HG02884 (cell line): ENCODE results near the gene NDUFS5.
A peak's percentile ranks its signal among the peaks of the same experiment; 100 is the strongest.
"Not testable (repeated sequence)": the region's sequence is repeated elsewhere in the genome, so short reads cannot be mapped to it uniquely, and the experiment has no call there.

Experiments
- ATAC-seq: cut with Tn5 transposase; IDR thresholded peaks from one replicate; pipeline ENCODE4 v1.9.1; 2021; ENCODE audit warnings: mild to moderate bottlenecking, moderate library complexity; ENCODE audit not compliant: unreplicated experiment

The NDUFS5 gene

DNA sequence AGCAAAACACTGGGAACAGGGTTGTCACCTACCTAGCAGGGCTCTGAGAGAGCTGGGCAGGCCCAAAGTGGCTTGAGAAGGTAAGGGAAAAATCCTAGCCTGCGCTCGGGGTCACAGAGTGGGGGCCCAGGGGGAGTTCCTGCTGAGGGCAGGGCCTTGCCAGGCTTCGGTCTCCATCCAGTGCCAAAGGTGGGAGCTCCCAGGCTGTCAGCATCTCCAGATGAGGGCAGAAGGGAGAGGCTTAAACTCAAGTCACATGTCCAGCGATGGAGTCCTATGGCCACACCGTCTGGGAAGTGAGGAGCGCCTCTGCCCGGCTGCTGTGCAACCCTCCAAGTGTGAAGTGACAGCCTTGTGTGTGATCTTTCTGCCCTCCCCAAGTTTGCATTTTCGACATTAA, 11.2 kb upstream of the NDUFS5 start:
- ATAC-seq: not testable (repeated sequence)

DNA sequence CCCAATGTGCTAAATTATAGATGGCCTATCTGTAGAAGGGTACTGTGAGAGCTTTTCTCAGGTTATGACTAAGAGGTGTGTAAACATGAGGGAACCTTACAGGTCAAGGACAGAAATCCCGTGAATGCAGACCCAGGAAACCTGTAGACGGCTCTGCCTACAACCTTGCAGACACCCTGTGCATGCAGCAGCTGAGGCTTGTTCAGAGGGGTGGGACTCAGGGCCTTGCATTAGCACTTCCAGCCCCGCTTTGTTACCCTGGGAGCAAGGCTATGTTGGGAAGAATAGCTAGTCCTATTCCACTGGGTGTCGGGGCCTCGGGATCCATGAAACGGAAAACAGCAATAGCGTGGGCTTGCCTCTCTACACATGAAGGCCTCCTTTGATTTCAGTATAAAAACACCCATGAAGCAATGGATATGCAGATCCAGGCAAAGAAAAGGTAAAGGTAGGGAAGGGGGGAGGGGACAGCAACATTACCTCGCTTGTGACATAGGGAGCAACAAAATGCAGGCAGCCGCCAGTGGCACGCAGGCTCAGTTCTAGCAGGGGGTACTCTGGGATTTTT, 9.5 kb upstream of the NDUFS5 start:
- no peak for ATAC-seq

DNA sequence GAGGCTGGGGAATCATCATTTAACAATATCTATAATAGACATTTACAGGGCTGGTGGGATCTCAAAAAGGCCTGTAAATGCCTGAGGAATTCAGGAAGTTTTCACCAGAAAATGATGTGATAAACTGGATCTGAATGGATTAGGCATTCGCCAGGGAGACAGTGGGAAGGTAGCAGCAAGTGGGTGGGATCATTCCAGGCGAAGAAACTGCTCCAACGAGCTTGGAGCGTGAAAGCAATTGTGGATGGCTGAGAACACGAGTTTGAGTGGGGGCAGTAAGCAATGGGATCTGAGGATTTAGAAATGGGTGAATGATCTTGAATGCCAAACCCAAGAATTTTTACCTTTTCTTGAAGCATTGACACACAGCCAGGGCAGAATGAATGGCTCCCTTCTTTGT, 8.9 kb upstream of the NDUFS5 start:
- ATAC-seq: no peak

DNA sequence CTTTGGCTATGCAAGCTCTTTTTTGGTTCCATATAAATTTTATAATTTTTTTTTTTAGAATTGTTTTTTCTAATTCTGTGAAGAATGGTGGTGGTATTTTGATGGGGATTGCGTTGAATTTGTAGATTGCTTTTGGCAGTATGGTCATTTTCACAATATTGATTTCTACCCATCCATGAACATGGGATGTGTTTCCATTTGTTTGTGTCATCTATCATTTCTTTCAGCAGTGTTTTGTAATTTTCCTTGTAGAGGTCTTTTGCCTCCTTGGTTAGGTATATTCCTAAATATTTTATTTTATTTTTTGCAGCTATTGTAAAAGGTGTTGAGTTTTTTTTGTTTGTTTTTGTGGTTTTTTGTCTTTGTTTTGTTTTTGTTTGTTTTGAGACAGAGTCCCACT, 5.7 kb upstream of the NDUFS5 start:
- not testable (repeated sequence) for ATAC-seq

DNA sequence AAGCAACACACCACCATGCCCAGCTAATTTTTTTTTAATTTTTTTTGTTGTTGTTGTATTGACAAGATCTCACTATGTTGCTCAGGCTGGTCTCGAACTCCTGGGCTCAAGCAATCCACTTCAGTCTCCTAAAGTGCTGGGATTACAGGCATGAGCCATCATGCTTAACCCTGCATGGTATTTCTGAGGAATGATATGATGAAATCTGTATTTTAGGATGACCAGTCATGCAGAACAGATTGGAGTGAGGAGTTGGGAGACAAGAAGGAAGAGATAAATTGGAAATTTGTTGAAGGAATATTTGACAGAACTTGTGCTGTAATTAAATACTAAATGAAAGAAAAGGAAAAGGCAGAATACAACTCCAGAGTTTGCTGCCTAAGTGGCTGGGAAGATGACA, 4.7 kb upstream of the NDUFS5 start:
- ATAC-seq: no peak

DNA sequence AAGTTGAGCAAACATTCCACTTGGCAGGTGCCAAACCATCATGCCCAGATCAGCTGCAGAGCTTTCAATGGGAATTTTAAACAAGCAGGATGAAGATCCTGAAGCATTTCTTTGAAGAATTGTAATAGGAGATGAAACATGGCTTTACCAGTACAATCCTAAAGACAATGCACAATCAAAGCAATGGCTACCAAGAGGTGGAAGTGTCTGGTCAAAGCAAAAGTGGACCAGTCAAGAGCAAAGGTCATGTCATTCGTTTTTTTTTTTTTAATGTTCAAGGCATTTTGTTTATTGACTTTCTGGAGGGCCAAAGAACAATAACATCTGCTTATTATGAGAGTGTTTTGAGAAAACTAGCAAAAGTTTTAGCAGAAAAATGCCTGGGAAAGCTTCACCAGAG, 3.0 kb upstream of the NDUFS5 start:
- ATAC-seq: no peak

DNA sequence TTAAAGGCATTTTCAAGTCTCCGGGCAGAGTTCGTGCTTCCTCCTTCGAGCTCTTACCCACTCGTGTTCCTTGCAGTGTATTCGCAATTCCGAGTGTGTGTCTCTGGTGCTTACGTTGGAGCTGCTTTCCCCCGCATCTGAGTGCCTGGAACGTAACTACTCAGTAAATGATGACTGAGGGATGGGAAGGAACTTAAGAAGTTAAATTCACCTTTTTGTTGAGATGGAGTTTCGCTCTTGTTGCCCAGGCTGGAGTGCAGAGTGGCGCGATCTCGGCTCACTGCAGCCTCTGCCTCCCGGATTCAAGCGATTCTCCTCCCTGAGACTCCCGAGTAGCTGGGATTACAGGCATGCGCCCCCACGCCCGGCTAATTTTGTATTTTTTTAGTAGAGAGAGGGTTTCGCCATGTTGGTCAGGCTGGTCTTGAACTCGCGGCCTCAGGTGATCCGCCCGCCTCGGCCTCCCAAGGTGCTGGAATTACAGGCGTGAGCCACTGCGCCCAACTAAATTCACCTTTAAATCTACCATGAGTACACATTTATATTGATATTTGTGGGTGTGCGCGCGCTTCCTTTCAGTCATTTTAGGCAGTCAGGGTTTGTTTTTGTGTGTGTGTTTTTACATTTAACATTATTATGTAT, 837 bp downstream of the NDUFS5 start:
- peak; percentile 17 for ATAC-seq

DNA sequence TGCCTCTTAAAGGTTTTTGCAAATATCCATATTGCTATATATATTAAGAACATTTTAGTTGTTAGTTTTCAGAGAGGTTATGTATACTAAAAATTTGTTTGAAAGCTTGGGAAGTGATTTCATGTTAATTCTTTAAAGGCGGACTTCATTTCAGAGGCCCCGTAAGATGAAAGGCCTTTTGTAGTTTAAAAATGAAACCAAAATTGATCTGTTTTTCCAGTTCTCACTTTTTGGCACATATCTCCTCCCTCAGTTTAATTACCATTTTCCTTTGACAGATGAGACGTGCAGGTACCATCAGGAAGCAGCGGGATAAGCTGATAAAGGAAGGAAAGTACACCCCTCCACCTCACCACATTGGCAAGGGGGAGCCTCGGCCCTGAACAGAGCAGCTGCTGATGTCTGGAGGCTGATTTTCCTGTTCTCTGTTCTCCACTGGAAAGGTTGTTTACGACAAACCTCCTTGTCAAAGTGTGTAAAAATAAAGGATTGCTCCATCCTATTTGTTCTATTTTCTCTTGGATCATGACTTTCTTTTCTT, 8.0 kb downstream of the NDUFS5 start:
- ATAC-seq: no peak

DNA sequence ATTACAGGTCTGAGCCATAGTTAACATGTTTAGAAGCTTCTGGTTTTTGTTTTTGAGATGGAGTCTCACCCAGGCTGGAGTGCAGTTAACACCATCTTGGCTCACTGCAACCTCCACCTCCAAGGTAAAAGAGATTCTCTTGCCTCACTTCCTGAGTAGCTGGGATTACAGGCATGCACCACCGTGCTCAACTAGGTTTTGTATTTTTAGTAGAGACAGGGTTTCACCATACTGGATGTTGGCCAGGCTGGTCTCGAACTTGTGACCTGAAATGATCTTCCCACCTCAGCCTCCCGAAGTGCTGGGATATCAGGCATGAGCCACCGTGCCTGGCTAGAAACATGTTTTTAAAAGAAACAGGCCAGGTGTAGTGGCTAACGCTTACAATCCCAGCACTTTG, 10.5 kb downstream of the NDUFS5 start:
- ATAC-seq: no peak

DNA sequence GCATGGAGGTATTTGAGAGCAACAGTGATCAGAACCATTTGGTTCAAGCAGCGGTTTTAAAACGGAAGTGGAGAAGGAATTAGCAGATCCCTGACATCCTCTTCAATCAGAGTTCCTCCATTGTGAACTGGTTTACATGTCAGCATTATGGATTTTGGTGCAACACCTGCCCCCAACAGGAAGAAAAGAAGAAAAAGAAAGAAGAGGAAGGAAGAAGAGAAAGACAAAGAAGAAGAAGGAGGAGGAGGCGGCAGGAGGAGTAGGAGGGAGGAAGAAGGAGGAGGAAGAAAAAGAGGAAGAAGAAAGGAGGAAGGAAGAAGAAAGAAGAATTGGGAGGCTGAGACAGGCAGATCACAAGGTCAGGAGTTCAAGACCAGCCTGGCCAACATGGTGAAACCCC, 17.4 kb downstream of the NDUFS5 start:
- ATAC-seq: no peak

DNA sequence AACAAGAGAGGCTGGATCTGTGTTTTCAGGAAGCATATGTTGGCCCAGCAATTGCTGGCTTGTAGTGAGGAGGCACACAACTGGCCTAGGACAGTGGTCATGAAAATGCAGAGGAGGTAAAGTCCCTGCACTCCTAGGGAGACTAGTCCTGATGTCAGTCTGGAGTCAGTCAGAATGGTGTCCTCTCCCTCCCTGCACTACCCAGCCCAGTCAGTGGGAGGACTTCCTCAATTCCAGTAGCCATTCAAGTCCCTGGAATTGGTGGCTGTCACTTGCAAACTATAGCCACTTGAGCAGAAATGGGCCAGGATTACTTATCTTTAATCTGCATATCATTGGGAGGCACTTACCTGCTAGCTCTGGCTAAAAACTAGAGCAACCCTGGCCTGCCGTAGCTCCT, 18.6 kb downstream of the NDUFS5 start:
- no peak for ATAC-seq

DNA sequence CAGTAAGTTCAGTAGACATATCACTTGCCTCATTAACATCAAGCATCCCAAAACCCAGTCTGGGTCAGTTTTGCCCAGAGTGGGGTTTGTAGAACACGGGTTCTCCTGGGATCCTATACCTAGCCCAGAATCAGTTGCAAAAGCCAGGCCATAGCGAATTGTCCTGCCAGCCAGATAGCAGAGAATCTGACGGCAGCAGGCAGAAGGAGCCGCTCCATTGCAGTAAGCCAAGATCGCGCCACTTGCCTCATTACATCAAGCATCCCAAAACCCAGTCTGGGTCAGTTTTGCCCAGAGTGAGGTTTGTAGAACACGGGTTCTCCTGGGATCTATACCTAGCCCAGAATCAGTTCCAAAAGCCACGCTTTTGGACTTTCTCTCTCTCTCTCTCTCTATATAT, 19.1 kb downstream of the NDUFS5 start:
- no peak for ATAC-seq

DNA sequence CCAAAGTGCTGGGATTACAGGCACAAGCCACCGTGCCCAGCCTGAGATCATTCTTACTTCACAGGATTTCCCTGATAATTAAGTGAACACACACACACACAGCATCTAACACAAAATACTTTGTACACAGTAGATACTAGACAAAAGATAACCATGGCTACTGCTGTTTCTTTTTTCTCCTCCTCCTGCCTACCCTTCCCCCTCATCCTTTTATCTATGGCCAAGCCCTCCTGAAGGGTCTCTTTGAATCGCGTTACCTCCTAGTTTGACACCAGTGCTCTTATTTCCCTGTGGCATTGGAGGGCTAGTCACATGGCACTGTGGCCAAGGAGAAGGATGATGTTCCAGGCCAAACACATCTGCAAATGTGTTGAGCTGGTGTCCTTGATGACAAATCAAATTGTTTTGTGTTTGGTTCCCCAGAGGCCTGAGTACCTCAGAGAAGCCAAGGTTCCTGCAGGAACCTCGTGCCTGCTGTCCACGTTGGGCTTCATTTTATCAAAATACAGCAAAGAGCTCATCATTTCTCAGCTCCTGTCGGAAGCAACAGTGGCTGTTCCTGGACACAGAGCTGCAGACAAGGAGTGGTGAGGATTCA, 20.6 kb downstream of the NDUFS5 start:
- ATAC-seq: no peak

DNA sequence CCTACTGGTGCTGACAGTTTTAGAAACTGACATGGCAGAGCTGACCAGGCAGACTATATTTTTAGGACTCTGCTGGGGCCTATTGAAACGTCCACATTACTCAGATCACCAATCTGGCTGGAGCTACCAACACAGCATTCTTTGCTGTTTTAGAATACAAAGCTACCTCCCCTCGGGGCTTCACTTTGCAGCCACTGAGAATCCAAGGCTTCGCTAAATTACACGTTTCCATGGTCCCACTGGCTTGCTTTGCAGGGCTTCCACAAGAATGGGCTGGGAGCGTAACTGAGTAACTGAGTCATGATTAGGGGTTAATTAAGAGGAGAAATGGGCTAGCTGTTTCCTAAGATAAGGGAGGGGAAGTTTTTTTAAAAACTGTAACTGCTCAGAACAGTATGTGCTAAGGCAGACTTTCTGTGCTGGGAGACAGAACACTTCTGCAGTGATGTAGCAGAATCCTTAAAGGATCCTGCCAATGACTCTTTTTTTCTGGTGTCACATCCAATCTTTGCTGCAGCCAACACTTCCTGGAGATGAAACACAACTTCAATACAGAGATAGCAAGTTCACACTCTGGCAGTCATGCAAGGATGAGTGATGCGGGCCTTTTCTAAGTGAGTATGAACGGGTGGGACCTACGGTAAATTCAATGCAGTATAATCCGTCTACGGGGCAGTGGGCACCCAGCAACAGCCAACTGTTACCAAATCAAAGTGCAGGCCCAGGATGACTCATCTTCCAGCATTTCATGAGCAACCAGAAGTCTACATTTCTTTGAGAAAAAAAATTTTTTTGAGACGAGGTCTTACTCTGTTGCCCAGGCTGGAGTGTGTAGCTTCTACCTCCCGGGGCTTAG, 21.5 kb downstream of the NDUFS5 start:
- ATAC-seq: no peak

DNA sequence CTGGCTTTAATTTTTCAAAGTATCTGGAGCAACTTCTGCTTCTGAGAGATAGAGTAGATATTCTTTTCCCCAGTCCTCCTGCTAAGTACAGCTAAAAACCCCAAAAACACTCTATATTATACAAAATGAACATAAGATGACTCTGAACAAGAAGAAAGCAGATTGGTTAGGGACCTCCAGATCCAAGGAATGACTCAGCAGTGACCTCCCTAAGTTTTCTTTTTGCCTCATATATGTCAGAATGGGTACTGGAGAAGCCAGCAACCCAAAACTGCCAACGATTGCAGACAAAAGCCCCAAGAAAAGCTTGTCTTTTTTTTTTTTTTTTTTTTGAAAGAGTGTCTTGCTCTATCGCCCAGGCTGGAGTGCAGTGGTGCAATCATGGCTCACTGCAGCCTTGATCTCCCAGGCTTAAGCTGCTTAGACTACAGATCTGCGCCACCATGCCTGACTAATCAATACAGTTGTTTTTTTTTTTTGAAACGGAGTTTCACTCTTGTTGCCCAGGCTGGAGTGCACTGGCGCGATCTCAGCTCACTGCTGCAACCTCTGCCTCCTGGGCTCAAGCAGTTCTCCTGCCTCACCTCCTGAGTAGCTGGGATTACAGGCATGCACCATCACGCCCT, 22.7 kb downstream of the NDUFS5 start:
- ATAC-seq: no peak

DNA sequence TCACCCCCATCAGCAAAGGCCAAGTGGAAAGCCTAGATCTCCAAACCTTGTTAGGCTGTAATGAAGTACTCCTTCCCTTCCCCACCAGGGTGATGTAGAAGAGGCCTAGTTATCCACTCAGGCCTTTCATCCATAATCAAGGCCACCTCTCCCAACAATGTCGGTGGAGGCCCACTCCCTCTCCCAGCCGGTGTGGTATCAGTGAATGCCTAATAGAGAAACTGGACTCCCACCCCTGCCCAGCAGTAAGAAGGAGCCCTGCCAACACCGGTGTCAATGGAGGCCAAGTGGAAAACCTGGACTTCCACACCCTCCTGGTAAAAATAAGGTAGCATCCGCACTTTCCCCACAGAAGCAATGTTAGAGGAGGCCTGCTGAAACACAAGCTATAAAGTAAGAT, 23.9 kb downstream of the NDUFS5 start:
- no peak for ATAC-seq

DNA sequence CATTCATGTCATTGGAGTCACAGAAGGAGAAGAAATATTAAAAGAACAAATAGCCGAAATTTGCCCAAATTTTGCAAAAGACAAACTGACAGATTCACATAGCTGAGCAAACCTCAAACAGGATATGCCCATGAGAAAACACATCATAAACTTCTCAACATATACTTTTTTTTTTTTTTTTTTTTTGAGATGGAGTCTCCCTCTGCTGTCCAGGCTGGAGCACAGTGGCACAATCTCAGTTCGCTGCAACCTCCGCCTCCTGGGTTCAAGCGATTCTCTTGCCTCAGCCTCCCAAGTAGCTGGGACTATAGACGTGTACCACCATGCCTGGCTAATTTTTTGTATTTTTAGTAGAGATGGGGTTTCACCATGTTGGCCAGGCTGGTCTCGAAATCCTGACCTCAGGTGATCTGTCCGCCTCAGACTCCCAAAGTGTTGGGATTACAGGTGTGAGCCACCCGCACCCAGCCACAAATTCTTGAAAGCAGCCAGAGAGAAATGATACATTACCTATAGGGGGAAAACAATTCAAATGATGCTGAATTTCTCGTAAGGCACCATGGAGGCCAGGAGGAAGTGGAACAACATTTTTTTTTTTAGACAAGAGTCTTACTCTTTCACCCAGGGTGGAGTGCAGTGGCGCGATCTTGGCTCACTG, 25.2 kb downstream of the NDUFS5 start:
- not testable (repeated sequence) for ATAC-seq

DNA sequence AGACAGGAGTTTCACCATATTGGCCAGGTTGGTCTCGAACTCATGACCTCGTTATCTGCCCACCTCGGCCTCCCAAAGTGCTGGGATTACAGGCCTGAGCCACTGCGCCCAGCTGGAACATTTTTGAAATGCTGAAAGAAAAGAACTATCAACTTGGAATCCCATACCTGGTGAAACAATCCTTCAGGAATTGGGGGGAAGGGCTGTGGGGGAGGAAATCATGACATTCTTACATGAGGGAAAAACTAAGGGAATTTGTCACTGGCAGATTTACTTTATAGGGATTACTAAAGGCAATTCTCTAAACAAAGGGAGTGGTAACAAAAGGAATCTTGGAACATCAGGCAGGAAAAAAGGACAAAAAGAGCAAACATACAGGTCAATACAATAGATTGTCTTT, 25.8 kb downstream of the NDUFS5 start:
- ATAC-seq: no peak

DNA sequence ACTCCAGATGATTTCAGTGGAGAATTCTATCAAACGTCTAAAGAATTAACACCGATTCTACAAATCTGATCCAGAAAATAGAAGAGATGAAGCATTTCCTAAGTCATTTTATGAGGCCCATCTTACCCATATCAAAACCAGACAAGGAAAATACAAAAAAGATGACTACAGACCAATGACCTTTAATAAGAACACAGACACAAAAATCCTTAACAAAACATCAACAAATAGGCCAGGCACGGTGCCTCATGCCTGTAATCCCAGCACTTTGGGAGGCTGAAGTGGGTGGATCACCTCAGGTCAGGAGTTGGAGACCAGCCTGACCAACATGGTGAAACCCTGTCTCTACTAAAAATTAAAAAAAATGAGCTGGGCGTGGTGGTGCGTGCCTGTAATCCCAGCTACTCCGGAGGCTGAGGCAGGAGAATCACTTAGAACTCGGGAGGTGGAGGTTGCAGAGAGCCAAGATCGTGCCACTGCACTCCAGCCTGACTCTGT, 29.1 kb downstream of the NDUFS5 start:
- ATAC-seq: not testable (repeated sequence)

DNA sequence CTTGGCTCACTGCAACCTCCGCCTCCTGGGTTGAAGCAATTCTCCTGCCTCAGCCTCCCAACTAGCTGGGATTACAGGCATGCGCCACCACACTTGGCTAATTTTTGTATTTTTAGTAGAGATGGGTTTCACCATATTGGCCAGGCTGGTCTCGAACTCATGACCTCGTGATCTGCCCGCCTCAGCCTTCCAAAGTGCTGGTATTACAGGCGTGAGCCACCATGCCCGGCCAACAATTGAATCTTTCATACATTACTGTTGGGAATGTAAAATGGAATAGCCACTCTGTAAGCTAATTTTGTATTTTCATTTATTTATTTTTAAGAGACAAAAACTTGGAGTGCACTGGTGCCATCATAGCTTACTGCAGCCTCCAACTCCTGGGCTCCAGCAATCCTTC, 35.4 kb downstream of the NDUFS5 start:
- ATAC-seq: not testable (repeated sequence)
